Urothelium cell line (cell line): ENCODE measurements around the gene CPXM1.

Experiments
- DNase-seq: peaks from one replicate; pipeline ENCODE4 v3.0.0; 2011; ENCODE audit warnings: low spot score, mixed read lengths
- FAIRE-seq: peaks from 2 replicates; lab custom pipeline; 2011; peaks lifted over from hg19 to GRCh38; lab: Jason Lieb, UNC

Gene CPXM1

DNA sequence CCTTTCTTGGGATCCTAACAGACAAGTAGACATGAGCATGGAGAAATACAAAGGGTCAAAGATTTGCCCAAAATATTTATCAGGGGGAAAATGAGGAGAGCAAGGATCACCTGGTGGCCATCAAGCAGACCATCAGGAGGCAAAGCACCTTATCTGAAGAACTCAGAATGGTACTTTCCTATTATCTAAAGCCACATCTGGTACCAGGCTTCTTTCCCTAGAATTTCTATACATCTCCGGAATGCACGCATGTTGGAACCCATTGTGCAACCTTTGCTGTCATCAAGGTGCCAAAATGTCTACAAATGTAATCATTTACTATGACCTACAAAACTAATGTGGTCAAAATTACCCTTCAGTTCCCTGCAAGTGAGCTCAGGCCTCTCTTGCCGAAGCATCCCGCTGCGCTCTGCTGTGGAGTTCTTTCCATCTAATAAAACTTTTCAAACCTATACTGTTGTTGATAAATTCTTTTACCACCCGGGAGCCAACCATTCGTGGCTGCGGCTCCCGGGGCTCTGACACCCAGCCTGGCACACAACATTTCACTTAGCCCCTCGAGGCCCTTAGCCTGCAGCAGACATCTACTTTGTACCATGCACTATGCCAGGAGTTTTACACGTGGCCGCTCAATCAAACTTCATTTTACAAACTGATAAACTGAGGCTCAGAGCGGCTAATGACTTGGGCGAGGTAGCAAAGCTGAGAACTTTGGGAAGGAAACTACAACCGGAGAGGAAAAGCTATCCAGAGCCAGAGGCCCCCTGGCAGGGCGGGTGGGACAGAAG, 3.8 kb upstream of the CPXM1 start:
- FAIRE-seq (no peak), DNase-seq (no peak)

DNA sequence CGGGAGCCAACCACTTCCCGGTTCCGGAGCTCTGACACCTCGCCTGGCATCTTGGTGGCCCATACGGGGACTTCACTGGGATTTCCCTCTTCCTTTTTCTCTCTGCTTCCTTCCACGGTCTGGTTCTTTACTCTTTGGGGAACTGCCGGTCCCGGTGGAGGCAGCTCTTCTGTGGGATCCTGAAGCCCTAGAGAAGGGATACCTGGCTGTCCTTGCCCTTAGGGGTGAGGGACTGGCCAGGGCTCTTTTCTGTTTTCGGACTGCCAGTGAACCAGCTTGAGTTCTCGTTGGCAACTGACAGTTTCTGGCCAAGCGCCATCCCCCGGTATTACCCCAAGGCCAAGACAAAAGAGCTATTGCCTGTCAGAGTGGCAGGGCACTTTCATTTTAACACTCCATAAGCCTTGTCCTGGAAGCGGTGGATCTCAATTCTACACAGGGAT, 880 bp upstream of the CPXM1 start:
- no peak for FAIRE-seq

DNA sequence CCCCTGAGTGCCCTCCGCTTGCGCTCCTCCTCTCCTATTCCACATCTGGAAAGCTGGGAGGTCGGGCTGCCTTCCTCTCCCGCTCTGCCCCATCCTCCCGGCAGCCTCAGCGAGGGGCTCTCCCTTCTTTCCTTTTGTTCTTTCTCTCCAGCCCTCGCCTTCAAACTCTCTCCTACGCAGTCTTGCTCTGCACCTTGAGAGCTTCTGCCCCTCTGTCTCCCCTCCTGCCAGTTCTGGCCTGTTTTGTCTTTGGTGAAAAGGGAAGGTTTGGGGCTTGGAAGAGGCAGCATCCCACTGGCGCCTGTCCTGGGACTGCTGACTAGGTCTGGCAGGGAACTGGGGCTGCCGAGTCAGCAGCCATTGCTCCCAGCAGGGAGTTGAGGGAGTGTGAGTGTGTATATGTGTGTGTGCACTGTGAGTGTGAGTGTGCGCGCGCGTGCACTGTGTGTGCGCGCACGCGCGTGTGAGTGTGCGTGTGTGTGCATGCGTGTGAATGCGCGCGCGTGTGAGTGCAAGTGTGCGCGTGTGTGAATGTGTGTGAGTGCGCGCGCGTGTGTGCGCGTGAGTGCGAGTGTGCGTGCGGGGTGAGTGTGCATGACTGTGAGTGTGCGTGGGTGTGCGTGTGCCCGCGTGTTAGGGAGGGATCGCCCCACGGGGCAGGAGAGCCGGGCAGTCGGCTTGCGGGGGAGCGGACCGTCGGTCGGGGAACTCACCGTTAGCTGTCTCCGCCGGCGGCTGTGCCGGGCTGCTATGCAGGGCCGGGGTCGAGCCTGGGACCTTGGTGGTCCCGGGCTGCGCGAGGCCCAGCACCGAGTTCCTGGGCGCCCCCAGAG, 523 bp downstream of the CPXM1 start:
- DNase-seq (no peak), FAIRE-seq (peak; percentile 53)

More for the DNA sequence above, 880 bp upstream of the CPXM1 start:
- DNase-seq, result no peak

- no peak for FAIRE-seq
- no peak for DNase-seq
Measured at GRCh38 chr20:2799271-2799670, 1.2 kb downstream of the CPXM1 start.

DNA sequence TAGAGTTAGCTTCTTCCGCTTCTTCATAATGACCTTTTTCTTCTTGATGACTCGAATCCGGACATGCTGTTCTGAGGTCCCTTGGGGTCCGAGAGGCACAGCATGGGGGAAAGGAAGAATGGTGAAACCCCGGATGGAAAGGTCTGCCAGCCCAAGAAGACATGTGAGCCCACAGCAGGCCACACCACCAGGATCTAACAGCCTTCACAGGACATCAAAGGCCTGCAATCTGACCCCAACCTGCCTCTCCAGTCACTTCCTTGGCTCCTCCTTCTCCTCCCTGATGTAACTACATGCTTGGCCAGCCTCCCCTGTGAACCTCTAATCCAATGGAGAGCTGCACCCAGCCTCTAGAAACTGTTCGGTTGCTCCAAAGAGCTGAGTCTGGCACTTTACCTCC, 1.6 kb downstream of the CPXM1 start:
- DNase-seq, result no peak
- no peak for FAIRE-seq

DNA sequence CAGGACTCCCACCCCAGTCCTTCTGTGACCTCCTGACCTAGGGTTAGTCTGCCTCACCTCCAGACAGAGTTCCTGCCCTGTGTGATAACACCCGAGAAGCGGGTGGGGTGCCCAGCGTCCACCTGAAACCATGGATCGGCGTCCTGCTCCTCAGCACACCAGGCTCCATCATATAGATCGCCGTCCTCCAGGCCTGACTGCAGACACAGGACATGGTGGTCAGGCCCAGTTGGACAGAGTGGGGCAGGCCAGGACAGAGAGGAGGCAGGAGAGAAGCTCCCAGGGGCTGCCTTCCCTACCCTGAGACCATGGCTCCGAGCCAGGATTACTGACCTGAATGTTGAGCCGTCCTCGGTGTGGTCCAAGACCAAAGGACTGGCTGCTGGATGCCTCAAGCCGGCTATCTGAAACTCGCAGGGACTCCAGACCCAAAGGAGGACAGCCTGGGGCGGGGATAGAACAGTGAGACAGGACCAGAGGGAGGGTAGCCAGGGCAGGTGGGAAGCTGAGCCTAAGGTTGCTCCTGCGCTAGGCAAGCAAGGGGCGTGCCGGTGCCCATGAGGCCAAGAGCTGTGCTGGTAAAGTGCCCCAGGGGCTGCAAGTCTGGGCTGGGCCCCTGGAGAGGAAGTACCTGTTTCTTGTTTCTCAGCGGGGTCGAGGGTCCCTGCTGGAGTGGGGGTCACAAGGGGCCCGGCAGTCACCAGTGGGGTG, 2.2 kb downstream of the CPXM1 start:
- DNase-seq (no peak), FAIRE-seq (no peak)

GRCh38 chr20:2797136-2797983, 3.1 kb downstream of the CPXM1 start:
- no peak for DNase-seq

DNA sequence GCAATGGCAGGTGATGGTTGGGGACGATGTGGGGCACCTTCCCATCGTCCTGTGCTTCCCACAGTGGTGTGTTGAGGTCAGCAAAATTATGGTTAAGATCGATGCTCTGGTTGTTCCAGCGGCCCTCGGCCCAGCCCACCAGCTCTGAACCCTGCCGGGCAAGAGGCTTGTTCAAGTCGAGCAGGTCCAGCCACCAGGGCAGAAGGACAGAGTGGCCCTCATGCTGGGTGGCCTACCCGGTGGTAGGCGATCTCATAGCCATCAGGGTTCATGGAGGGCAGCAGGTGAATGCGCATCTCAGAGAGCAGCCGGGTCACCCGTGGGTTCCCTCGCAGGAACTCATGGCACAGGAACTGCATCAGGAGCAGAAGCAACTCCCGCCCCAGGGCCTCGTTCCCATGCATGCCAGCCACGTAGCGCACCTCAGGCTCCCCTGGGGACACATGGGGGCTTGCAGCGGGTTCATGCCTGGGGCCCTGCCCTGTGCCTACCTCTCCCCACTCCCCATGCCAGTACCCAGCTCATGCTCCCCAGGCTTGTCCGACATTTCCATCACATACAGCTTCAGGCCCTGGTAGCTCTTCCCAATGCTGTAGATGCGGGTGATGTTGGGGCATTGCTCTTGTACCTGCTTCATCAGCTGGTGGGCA, 4.3 kb downstream of the CPXM1 start:
- FAIRE-seq (no peak), DNase-seq (no peak)

More at GRCh38 chr20:2797136-2797983, 3.1 kb downstream of the CPXM1 start:
- no peak for FAIRE-seq

- no peak for DNase-seq
- no peak for FAIRE-seq
Measured at GRCh38 chr20:2795451-2795850, 5.0 kb downstream of the CPXM1 start.

DNA sequence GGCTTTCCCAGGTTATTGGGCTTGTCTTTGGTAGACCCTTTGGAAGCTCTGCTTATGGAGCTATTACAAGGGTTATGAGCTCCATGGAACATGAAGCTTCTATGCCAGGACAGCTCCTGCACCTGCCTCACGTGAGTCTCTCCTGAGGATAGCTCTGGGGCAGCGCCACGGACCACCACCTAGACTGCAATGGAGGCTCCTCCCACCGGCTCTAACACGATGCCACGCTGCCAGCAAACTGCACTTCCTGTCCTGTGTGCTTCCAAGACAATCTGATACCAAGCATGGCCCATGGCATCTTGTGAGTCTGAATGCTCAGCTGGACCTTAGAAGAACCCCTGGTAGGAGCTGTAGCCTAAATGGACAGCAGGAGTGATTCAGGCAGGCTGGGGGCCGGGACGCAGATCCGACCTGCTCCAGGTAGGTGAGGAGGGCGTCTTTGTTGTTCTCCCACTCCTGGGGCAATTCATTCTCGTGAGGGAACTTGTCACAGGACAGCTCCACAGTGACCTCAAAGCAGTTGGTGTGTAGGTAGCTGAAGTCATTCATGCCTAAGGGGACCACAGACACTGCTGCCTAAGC, 5.5 kb downstream of the CPXM1 start:
- no peak for DNase-seq
- FAIRE-seq, result no peak

DNA sequence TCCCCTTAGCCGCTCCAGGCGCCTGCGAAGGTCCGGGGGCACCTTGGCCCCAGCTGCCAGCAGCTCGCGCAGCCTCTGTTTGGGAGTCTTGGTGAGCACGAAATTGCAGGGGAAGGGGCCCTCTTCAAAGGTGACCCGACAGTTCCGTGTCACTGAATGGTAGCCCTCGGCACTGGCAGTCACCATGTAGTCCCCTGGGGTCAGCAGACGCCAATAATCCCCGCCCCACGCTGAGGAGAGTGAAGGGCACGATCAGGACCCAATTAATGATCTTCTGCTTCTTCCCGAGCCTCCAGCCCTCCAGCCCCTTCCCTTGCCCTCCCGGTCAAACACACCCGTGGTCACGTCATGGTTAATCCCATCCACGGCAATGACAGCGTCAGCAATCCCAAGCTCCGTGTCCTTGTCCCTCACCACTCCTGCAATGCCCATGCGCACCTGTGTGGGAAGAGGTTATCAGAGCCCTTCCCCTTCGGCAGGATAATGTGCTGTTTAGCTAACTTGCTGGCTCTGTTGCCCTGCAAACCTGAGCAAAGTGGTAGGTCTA, 6.2 kb downstream of the CPXM1 start:
- FAIRE-seq, result no peak

DNA sequence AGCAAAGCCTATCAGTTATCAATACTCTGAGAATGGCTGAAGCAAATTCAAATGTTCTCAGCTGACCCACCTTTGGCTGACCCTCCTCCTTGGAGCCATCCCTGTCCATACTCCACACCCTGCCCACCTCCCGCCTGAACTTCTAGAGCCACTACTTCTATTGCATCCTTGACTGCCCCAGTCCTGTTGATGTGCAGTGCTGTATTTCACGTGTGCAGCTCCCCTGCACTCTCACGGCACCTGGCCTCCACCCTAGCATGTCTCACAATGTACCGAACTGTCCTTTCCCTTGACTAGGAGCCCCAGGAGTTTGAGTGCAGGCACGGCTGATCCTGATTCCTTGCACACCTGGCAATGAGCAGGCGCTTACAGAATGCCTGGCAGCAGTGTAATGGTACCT, 7.0 kb downstream of the CPXM1 start:
- FAIRE-seq, result no peak

More for the DNA sequence above, 6.2 kb downstream of the CPXM1 start:
- DNase-seq, result no peak

DNA sequence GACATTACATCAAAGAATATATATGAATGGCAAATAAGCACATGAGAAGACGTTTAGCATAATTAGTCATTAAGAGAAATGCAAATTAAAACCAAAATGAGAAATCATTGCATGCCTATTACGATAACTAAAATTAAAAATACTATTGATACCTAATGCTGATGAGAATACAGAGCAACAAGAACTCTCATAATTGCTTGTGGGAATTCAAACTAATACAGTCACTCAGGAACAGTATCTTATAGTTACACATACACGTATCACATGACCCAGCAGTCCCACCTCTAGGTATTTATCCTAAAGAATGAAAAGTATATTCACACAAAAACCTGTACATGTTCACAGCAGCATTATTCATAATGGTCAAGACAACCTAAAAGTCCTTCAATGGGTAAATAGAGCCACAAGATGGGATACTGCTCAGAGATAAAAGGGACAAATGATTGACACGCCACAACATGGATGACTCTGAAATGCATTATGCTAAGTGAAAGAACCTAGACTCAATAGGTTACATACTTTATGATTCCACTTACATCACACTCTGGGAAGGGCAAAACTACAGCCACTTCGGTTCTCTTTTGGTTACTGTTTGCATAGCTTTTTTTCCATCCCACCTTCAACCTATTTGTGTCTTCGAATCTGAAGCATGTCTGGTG, 16.4 kb downstream of the CPXM1 start:
- FAIRE-seq, result no peak
- no peak for DNase-seq

More for the DNA sequence above, 7.0 kb downstream of the CPXM1 start:
- DNase-seq, result no peak

- DNase-seq (no peak), FAIRE-seq (no peak)
Measured at GRCh38 chr20:2780948-2781347, 19.5 kb downstream of the CPXM1 start.

- DNase-seq (no peak), FAIRE-seq (no peak)
Measured at GRCh38 chr20:2778602-2779321, 21.7 kb downstream of the CPXM1 start.

GRCh38 chr20:2775139-2775538, 25.3 kb downstream of the CPXM1 start:
- FAIRE-seq (no peak), DNase-seq (no peak)

- FAIRE-seq (no peak), DNase-seq (no peak)
Measured at GRCh38 chr20:2773812-2774211, 26.6 kb downstream of the CPXM1 start.

DNA sequence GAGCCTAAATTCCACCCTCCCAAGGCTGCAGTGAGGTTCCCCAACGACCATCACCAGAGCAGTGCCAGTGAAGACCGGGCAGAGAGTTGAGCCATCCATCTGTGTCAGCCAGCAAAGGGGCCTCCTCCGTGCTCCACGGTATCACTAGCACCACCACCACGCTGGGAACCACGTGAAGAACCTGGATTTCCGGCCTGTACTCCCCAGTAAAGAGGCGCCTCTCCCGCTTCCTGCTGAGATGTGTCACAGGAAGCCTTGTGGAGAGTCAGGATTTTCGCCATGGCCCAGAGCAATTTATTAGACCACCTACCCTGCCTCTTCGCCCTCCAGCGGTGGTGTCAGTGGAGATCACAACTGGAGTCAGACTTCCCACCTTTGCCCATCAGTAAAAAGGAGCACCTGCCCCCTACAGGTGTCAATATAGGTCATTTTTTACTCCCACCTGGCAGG, 28.8 kb downstream of the CPXM1 start:
- FAIRE-seq (no peak), DNase-seq (no peak)
